Measurements from ENCODE around the gene TMSB15A. TPM values are rescaled to one million over a fixed set of nuclear protein-coding genes. Genes with fewer than 3 reads are reported as not detected.

TMSB15A gene
- total RNA-seq: 1.0 TPM in 1 of 2 replicates, not detected in the other

GRCh38 chrX:102515975-102516941 lies at the start of gene TMSB15A:
TMSB15A (minus strand) TSS chrX:102516739.

GRCh38 chrX:102471762-102472220 lies 44.7 kb downstream of the TMSB15A start, which contains the start of gene TCP11X2:
TCP11X2 (minus strand) TSS chrX:102471812.

Other genes starting within 250 kb of the TMSB15A start
- gene NXF2B, start 76.7 kb downstream of the TMSB15A start, total RNA-seq: not detected in 2 replicates
- not detected in 2 replicates for gene TCP11X2, start 44.9 kb downstream of the TMSB15A start, total RNA-seq
- 12.6 and 14.9 TPM in 2 replicates for gene ARMCX5, start 82.8 kb upstream of the TMSB15A start, total RNA-seq
- 1.3 and 1.4 TPM in 2 replicates for gene GPRASP1, start 134.7 kb upstream of the TMSB15A start, total RNA-seq
- 5.9 and 10.7 TPM in 2 replicates for gene GPRASP2, start 195.7 kb upstream of the TMSB15A start, total RNA-seq
- 3.0 and 3.3 TPM in 2 replicates for gene GPRASP3, start 204.0 kb upstream of the TMSB15A start, total RNA-seq